GM20000 (cell line): ENCODE measurements around the gene CLIC1.

Source experiments
- DNase-seq: peaks from one replicate; pipeline ENCODE4 v3.0.0; 2012; ENCODE audit warnings: low spot score
- CTCF ChIP-seq: IDR thresholded peaks from 2 replicates; pipeline ENCODE4 v1.5.1; 2012; ENCODE audit warnings: mild to moderate bottlenecking, control low read depth; ENCODE audit errors: extremely low read depth, missing control alignments

The CLIC1 gene

GRCh38 chr6:31742894-31743293, 6.6 kb upstream of the CLIC1 start:
- no peak for DNase-seq
- TF ChIP-seq CTCF, result no peak

GRCh38 chr6:31741815-31742214, 5.5 kb upstream of the CLIC1 start:
- TF ChIP-seq CTCF, result no peak
- DNase-seq, result no peak

GRCh38 chr6:31740397-31741223, 4.3 kb upstream of the CLIC1 start:
- no peak for DNase-seq
- no peak for TF ChIP-seq CTCF

- no peak for TF ChIP-seq CTCF
- DNase-seq, result peak; percentile 95
Measured at GRCh38 chr6:31739639-31740396, 3.5 kb upstream of the CLIC1 start, which contains the start of gene MSH5. Gene MSH5, plus strand, starts transcription at chr6:31740005. Its CDS starts 462 bp downstream, at chr6:31740467.

- DNase-seq, result peak; percentile 80
- no peak for TF ChIP-seq CTCF
Measured at GRCh38 chr6:31737991-31738979, 2.0 kb upstream of the CLIC1 start.

GRCh38 chr6:31737315-31737990, 1.1 kb upstream of the CLIC1 start:
- DNase-seq, result no peak
- TF ChIP-seq CTCF, result no peak
